GM12878 (cell line): ENCODE data around the gene SMIM32. TPM values are rescaled to one million over a fixed set of nuclear protein-coding genes. Genes with fewer than 3 reads are reported as not detected.

Experiments used
- ATAC-seq: fragments of 200-7000 bp; cut with Tn5 transposase; 3 replicates; pipeline ENCODE4 v1.9.1; 2020; ENCODE audit warnings: mild to moderate bottlenecking, moderate library complexity
- BruUV-seq: library from RNA; stranded (reverse); fragments of 400-500 nt; replicated peaks from 2 replicates; lab custom pipeline; 2021; lab: Mats Ljungman, UMichigan
- CTCF ChIA-PET: fragments of 300-600 bp; sonication (Branson Sonifier 250); formaldehyde crosslinking; extraction: SDS; loops from one replicate; lab custom pipeline; 2021; ENCODE audit warnings: inconsistent platforms; lab: Yijun Ruan, JAX
- POLR2A ChIA-PET: fragments of 350-600 bp; formaldehyde crosslinking; extraction: SDS; loops from one replicate; lab custom pipeline; 2021; ENCODE audit warnings: inconsistent platforms; lab: Charles Lee
- RAD21 ChIA-PET: fragments of 300-600 bp; sonication (Branson Sonifier 250); formaldehyde crosslinking; loops from one replicate; lab custom pipeline; 2023; ENCODE audit warnings: antibody characterized with exemption; ENCODE audit not compliant: unreplicated experiment; lab: Charles Lee
- SMC1A ChIA-PET: fragments of 300-600 bp; sonication (Branson Sonifier 250); formaldehyde crosslinking; loops from one replicate; lab custom pipeline; 2023; ENCODE audit not compliant: unreplicated experiment, uncharacterized antibody; lab: Charles Lee
- DNase-seq: peaks from one replicate; pipeline ENCODE4 v3.0.0-alpha.2; 2011; ENCODE audit warnings: low read depth, low spot score
- FAIRE-seq: peaks from 3 replicates; lab custom pipeline; 2011; peaks lifted over from hg19 to GRCh38; lab: Jason Lieb, UNC
- H2AFZ ChIP-seq: 2 replicates; pipeline ENCODE4 v1.6.0; 2011; ENCODE audit warnings: low read depth, low read length, control low read depth; ENCODE audit not compliant: control insufficient read depth
- H3K27ac ChIP-seq: 2 replicates; pipeline ENCODE4 v1.5.1; 2011; ENCODE audit warnings: control low read depth; ENCODE audit not compliant: control insufficient read depth, insufficient read depth
- H3K27me3 ChIP-seq, 2 experiments: replicated peaks in 1 of 2; 2 replicates each; pipeline versions ENCODE4 v1.6.0 to v1.6.1; 2011; ENCODE audit warnings: low read length in 1 of 2; ENCODE audit not compliant: control insufficient read depth in 2 of 2, insufficient read depth in 2 of 2
- H3K36me3 ChIP-seq, 2 experiments: 2 replicates each; pipeline ENCODE4 v1.5.1; 2011; ENCODE audit warnings: low read length in 1 of 2; ENCODE audit not compliant: control insufficient read depth in 2 of 2, insufficient read depth in 2 of 2
- H3K4me1 ChIP-seq: 2 replicates; pipeline ENCODE4 v1.6.1; 2011; ENCODE audit warnings: mild to moderate bottlenecking, low read length, moderate library complexity, mixed read lengths; ENCODE audit not compliant: control insufficient read depth, insufficient read depth
- H3K4me2 ChIP-seq: 2 replicates; pipeline ENCODE4 v1.6.0; 2011; ENCODE audit warnings: control low read depth; ENCODE audit not compliant: control insufficient read depth, insufficient read depth
- H3K4me3 ChIP-seq: fragments of 200-600 bp; sonication (generic); 2 replicates; pipeline ENCODE4 v1.5.1; 2016
- H3K79me2 ChIP-seq: 2 replicates; pipeline ENCODE4 v1.6.0; 2011; ENCODE audit warnings: low read length; ENCODE audit not compliant: control insufficient read depth, insufficient read depth
- H3K9ac ChIP-seq: 2 replicates; pipeline ENCODE4 v1.8.0; 2011; ENCODE audit warnings: low read length, control low read depth, mixed read lengths; ENCODE audit not compliant: control insufficient read depth, insufficient read depth
- H3K9me3 ChIP-seq: replicated peaks from 3 replicates; pipeline ENCODE4 v1.5.1; 2011; ENCODE audit warnings: mild to moderate bottlenecking, low read length; ENCODE audit not compliant: control insufficient read depth, insufficient read depth
- H4K20me1 ChIP-seq: 2 replicates; pipeline ENCODE4 v1.6.0; 2011; ENCODE audit not compliant: control insufficient read depth, insufficient read depth
- ATF3 ChIP-seq: IDR thresholded peaks from 2 replicates; pipeline ENCODE4 v1.6.1; 2011; ENCODE audit warnings: low read depth, mild to moderate bottlenecking, low read length, moderate library complexity, borderline replicate concordance; ENCODE audit errors: extremely low read depth
- BCL11A ChIP-seq: IDR thresholded peaks from 2 replicates; pipeline ENCODE4 v1.6.1; 2011; ENCODE audit warnings: low read depth, low read length
- BRCA1 ChIP-seq: IDR thresholded peaks from 2 replicates; pipeline ENCODE4 v1.6.1; 2011; ENCODE audit warnings: low read depth, low read length, improper control_type of control experiment
- CHD1 ChIP-seq: IDR thresholded peaks from 2 replicates; pipeline ENCODE4 v1.6.1; 2012; ENCODE audit warnings: low read depth, low read length, improper control_type of control experiment
- CREM ChIP-seq: IDR thresholded peaks from 2 replicates; pipeline ENCODE4 v1.6.1; 2014; ENCODE audit warnings: antibody characterized with exemption, low read depth
- KAT2A ChIP-seq: conservative IDR thresholded peaks from 2 replicates; pipeline ENCODE4 v1.6.1; 2011; ENCODE audit warnings: low read depth, low read length; ENCODE audit not compliant: control insufficient read depth
- MAX ChIP-seq: IDR thresholded peaks from 2 replicates; pipeline ENCODE4 v1.6.1; 2012; ENCODE audit warnings: low read depth, low read length, improper control_type of control experiment
- NFYB ChIP-seq: IDR thresholded peaks from 2 replicates; pipeline ENCODE4 v1.6.1; 2011; ENCODE audit warnings: low read depth, mild to moderate bottlenecking, low read length, improper control_type of control experiment, moderate library complexity; ENCODE audit not compliant: insufficient read depth
- PAX5 ChIP-seq: IDR thresholded peaks from 2 replicates; pipeline ENCODE4 v1.6.1; 2011; ENCODE audit warnings: low read depth, low read length, borderline replicate concordance
- PAX8 ChIP-seq: fragments of 450-650 bp; IDR thresholded peaks from 2 replicates; pipeline ENCODE4 v1.6.1; 2017; ENCODE audit warnings: mild to moderate bottlenecking, moderate library complexity
- POLR2A ChIP-seq: IDR thresholded peaks from 2 replicates; pipeline ENCODE4 v1.6.1; 2011; ENCODE audit warnings: low read depth, mild to moderate bottlenecking, low read length
- RBBP5 ChIP-seq: fragments of 200-600 bp; sonication (generic); conservative IDR thresholded peaks from 2 replicates; pipeline ENCODE4 v1.6.1; 2016
- SIN3A ChIP-seq: IDR thresholded peaks from 2 replicates; pipeline ENCODE4 v1.6.1; 2012; ENCODE audit warnings: low read depth, low read length, improper control_type of control experiment
- TARDBP ChIP-seq: IDR thresholded peaks from 2 replicates; pipeline ENCODE4 v1.6.1; 2016; ENCODE audit warnings: borderline replicate concordance
- WGBS: methylation state at CpG from one replicate; pipeline ENCODE4 v1.1.6; 2016; ENCODE audit warnings: low lambda C conversion rate; ENCODE audit not compliant: insufficient replicate concordance, insufficient coverage; ENCODE audit errors: missing lambda C conversion rate; 5-methylcytosine and 5-hydroxymethylcytosine counted together
- in situ Hi-C: fragments of 300-500 bp; cut with MboI; formaldehyde crosslinking; loops from 9 replicates; pipeline ENCODE4 v1.14.3; 2018; ENCODE audit warnings: mixed read lengths
- intact Hi-C: fragments of 100-400 bp; cut with micrococcal nuclease; formaldehyde crosslinking; loops from one replicate; pipeline ENCODE4 v1.14.2; 2022; ENCODE audit not compliant: unreplicated experiment
- polyA plus RNA-seq, 11 experiments: library from polyadenylated mRNA; depleted of rRNA in 4 of 11; unstranded in 6 of 11; stranded (reverse) in 5 of 11; fragments of >200 nt; fragmentation: Nextera tagmentation in 4 of 11; fragmentation: Illumina TruSeq in 1 of 11; extraction: Ambion mirVana in 4 of 11; extraction: Trizol in 1 of 11; gene quantifications; 1 replicate in 1 of 11; 2 replicates in 10 of 11; pipeline versions ENCODE4 v1.2.1 to v1.2.3, GENCODE V29; 2011 to 2016; ENCODE audit warnings: inconsistent platforms in 2 of 11, missing spikeins in 2 of 11, low read depth in 1 of 11
- total RNA-seq, 4 experiments: library from RNA; depleted of rRNA in 3 of 4; stranded (reverse); fragments of >200 nt in 3 of 4; fragmentation: Illumina TruSeq in 1 of 4; extraction: Trizol in 1 of 4; gene quantifications; 2 replicates each; pipeline versions ENCODE4 v1.2.1 to v1.2.3, GENCODE V29; 2013 to 2021
- TF ChIP-seq, protein P1 (sequence below): fragments of 450-650 bp; IDR thresholded peaks from 2 replicates; pipeline ENCODE4 v1.6.1; 2017; ENCODE audit warnings: mild to moderate bottlenecking

SMIM32 gene
- total and polyA plus RNA-seq, 10 of the 15 experiments (the other 5 are each of a cell fraction or from before 2014, with no cell fraction given), result not detected

- no peak for TF ChIP-seq CREM
- TF ChIP-seq, protein P1, sequence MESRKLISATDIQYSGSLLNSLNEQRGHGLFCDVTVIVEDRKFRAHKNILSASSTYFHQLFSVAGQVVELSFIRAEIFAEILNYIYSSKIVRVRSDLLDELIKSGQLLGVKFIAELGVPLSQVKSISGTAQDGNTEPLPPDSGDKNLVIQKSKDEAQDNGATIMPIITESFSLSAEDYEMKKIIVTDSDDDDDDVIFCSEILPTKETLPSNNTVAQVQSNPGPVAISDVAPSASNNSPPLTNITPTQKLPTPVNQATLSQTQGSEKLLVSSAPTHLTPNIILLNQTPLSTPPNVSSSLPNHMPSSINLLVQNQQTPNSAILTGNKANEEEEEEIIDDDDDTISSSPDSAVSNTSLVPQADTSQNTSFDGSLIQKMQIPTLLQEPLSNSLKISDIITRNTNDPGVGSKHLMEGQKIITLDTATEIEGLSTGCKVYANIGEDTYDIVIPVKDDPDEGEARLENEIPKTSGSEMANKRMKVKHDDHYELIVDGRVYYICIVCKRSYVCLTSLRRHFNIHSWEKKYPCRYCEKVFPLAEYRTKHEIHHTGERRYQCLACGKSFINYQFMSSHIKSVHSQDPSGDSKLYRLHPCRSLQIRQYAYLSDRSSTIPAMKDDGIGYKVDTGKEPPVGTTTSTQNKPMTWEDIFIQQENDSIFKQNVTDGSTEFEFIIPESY, result no peak
- TF ChIP-seq BCL11A, result no peak
- TF ChIP-seq ATF3, result no peak
- no peak for TF ChIP-seq BRCA1
- TF ChIP-seq RBBP5, result no peak
- no peak for TF ChIP-seq PAX5
- no peak for TF ChIP-seq SIN3A
These were observed 4.6 kb upstream of the SMIM32 start (continued) for GRCh38 chr5:136197462-136198142.

DNA sequence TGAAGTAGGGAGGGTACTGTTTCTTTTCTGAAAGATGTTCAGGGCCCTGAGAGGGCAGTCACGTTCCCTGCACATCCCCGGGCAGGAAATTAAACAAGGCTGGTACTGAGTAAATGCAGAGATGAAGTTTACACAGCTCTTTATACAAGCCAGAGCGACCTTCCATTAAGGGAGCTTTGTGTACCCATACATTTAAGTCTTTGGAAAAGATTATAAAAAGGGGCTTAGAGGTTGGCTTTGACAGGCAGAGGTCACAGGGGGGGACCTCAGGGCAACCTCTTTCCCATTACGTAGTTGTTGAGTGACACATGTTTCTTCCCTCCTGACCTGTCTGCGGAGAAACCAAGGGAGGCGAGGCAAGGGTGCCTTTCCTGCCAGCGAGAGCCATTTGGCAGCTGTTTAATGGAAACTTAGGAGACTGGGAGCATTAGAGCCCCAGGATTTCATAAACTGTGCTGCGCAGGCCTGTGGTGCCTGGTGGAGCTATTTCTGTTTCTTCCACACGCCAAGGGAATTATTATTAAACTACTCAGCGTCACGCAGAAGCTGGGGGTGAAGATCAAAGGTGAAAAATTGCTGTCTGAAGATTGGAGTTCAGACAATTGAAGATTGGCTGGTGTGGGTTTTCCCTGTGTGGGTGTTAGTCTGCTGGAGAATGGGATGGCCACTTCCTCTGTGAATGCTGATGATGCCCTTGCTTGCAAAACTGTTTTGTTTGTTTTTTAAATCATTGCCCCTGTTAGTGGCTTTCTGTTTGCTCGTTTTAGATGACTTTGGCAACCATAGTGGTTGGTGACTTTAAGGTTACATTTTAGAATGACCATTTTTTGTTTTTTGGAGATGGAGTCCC is 3.2 kb upstream of the SMIM32 start:
- no TSS peak for BruUV-seq
- WGBS, result 45% methylated on average over 12 of the region's 12 CpGs

More for the DNA sequence above, 3.2 kb upstream of the SMIM32 start:
- Histone ChIP-seq H3K36me3 (no peaks in the 10 kb centered on the region), H3K27me3 (peaks cover 0 to 7% of the 10 kb centered on the region in 2 experiments; a peak in 3 of 4 replicates), H3K4me3 (no peak overlapping the region), H3K27ac (no peak overlapping the region), H4K20me1 (no peaks in the 10 kb centered on the region), H3K9me3 (no peaks in the 10 kb centered on the region), H3K4me1 (no peaks in the 10 kb centered on the region), H3K9ac (no peak overlapping the region), H3K79me2 (no peaks in the 10 kb centered on the region)
- intact Hi-C loops, result no loop called here
- ChIA-PET RAD21 (no interaction called here), POLR2A (no interaction called here), CTCF (interaction anchor here (1.6 to 2.0 kb wide), 2 partner anchors 12 to 17 kb away, joined by 5 to 8 read pairs; no protein-coding TSS in a partner anchor), SMC1A (interaction anchor here (0.8 to 1.3 kb wide), 2 partner anchors 11 to 258 kb away, joined by 3 to 8 read pairs; no protein-coding TSS in a partner anchor)
- in situ Hi-C loops, result no loop called here
- ATAC-seq (no peak), FAIRE-seq (no peak), DNase-seq (no peak)
- TF ChIP-seq TARDBP (no peak), KAT2A (no peak), NFYB (no peak), MAX (no peak), CHD1 (no peak), POLR2A (no peak), PAX8 (no peak)
- TF ChIP-seq, all 136 proteins: peak for 0
- Histone ChIP-seq H2AFZ (no peak overlapping the region), H3K4me2 (no peak overlapping the region)
